ENCODE results near the gene TPH2.

DNA sequence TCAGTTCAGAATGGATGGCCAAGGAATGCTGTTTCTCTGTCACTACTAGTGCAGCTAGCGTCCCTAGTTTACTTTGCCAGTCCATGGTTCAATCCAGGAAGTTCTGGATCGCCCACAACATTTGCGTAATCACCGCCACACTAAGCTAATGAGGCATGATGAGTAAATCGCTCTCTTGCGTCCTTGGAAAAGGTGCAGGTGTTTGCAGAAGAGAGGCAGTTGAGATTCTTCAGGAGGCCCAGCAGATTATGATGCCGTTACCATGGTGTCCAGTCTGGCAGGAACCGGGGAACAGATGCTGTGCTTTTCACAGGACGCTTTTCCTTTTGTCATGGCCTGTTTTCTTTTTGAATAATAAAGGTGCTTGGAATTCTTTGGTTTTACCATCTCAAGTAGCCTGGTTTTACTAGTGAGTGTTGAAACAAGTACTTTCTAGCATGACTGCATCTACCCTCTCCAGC, 9.0 kb downstream of the TPH2 start:
- TF ChIP-seq, protein P1, sequence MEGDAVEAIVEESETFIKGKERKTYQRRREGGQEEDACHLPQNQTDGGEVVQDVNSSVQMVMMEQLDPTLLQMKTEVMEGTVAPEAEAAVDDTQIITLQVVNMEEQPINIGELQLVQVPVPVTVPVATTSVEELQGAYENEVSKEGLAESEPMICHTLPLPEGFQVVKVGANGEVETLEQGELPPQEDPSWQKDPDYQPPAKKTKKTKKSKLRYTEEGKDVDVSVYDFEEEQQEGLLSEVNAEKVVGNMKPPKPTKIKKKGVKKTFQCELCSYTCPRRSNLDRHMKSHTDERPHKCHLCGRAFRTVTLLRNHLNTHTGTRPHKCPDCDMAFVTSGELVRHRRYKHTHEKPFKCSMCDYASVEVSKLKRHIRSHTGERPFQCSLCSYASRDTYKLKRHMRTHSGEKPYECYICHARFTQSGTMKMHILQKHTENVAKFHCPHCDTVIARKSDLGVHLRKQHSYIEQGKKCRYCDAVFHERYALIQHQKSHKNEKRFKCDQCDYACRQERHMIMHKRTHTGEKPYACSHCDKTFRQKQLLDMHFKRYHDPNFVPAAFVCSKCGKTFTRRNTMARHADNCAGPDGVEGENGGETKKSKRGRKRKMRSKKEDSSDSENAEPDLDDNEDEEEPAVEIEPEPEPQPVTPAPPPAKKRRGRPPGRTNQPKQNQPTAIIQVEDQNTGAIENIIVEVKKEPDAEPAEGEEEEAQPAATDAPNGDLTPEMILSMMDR (IDR thresholded peaks at IDR 0.05) = no peak
- no peak for TF ChIP-seq POLR2A (IDR thresholded peaks at IDR 0.05)
